OCI-LY1 (cell line): ENCODE measurements around the gene PRTG.

Experiments used
- EZH2 ChIP-seq: fragments of 200-600 bp; sonication (generic), shearing (Covaris generic); IDR thresholded peaks from 2 replicates; pipeline ENCODE4 v1.8.0; 2017; ENCODE audit warnings: borderline replicate concordance, mixed run types, mild to moderate bottlenecking, antibody characterized with exemption, low read length, moderate library complexity, mixed read lengths
- TF ChIP-seq, protein P1 (sequence below): fragments of 200-600 bp; sonication (generic), shearing (Covaris generic); IDR thresholded peaks from 2 replicates; pipeline ENCODE4 v1.5.1; 2017; ENCODE audit warnings: mild to moderate bottlenecking, antibody characterized with exemption, low read length, moderate library complexity, mixed read lengths

DNA sequence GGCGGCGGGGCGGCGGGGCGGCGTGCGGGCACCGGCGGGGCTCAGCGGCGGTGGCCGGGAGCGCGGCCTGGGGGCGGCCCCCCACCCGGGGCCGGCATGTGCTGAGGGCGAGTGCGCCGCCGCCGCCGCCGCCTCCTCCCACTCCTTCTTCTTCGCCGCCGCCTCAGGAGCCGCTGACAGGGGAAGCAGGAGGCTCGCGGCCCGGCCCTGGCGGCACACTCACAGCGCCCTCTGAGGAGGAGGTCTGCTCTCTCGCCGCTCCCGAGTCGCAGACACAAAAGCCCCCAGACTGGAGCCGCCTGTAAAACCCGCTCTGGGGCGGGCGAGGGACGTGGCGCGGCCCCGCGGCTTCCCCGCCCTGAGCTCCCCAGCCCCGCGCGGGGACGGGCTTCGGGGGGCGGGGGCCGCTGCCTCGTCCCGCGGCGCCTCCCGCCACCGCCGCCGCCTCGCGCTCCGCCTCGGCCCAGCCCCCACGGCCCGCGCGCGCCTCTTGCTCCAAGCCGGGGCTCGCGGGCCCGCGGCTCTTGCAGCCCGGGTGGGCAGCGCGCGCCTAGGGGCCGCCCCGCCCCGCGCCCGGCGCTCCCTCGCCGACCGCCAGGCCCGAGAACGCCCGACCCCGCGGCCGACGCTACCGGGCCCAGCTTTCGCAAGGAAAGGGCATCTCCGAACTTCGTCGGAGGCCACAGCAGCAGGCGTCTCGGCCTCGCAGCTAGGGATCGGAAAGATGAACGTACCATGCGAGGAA, 154.7 kb downstream of the PRTG start, which contains the start of gene PYGO1:
- TF ChIP-seq, protein P1, sequence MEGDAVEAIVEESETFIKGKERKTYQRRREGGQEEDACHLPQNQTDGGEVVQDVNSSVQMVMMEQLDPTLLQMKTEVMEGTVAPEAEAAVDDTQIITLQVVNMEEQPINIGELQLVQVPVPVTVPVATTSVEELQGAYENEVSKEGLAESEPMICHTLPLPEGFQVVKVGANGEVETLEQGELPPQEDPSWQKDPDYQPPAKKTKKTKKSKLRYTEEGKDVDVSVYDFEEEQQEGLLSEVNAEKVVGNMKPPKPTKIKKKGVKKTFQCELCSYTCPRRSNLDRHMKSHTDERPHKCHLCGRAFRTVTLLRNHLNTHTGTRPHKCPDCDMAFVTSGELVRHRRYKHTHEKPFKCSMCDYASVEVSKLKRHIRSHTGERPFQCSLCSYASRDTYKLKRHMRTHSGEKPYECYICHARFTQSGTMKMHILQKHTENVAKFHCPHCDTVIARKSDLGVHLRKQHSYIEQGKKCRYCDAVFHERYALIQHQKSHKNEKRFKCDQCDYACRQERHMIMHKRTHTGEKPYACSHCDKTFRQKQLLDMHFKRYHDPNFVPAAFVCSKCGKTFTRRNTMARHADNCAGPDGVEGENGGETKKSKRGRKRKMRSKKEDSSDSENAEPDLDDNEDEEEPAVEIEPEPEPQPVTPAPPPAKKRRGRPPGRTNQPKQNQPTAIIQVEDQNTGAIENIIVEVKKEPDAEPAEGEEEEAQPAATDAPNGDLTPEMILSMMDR = no peak
- no peak for TF ChIP-seq EZH2
